ENCODE results near the gene SPATA2.

DNA sequence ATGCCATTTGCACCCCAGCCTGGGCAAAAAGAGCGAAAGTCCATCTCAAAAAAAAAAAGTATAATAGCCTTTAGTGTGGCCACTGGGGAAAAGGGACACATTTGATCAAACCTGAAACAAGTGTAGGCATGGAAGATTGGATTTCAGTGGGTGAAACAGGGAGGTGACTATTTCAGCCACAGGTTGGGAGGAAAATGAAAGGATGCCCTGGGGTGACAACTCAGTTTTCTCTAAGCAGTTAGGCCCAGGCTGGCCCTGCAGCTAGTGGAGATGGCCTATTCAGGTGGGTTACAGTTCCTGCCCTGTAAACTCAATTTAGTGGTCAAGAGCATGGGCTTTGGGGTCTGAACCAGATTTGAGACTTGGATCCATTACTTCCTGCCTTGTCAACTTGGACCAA is 36.4 kb downstream of the SPATA2 start:
- no peak for TF ChIP-seq MAFK (conservative IDR thresholded peaks at IDR 0.05 in 1 of 2, IDR thresholded peaks at IDR 0.05 in 1 of 2; ENCODE audit: low read length in 2 of 2)
- no peak for TF ChIP-seq E2F1 (CRISPR knock-in tag; IDR thresholded peaks at IDR 0.05)
- TF ChIP-seq CHD2 (IDR thresholded peaks at IDR 0.05; ENCODE audit: low read depth, low read length) = no peak
- no peak for TF ChIP-seq TAF15 (IDR thresholded peaks at IDR 0.05; ENCODE audit: low read depth, low read length, poor library complexity, severe bottlenecking)
- no peak for TF ChIP-seq POLR2A (IDR thresholded peaks at IDR 0.05; ENCODE audit: insufficient read depth in 1 of 2, low read depth in 2 of 2, low read length in 2 of 2)
- TF ChIP-seq POLR2G (IDR thresholded peaks at IDR 0.05; ENCODE audit: low read depth, low read length) = no peak
- TF ChIP-seq, protein P1, sequence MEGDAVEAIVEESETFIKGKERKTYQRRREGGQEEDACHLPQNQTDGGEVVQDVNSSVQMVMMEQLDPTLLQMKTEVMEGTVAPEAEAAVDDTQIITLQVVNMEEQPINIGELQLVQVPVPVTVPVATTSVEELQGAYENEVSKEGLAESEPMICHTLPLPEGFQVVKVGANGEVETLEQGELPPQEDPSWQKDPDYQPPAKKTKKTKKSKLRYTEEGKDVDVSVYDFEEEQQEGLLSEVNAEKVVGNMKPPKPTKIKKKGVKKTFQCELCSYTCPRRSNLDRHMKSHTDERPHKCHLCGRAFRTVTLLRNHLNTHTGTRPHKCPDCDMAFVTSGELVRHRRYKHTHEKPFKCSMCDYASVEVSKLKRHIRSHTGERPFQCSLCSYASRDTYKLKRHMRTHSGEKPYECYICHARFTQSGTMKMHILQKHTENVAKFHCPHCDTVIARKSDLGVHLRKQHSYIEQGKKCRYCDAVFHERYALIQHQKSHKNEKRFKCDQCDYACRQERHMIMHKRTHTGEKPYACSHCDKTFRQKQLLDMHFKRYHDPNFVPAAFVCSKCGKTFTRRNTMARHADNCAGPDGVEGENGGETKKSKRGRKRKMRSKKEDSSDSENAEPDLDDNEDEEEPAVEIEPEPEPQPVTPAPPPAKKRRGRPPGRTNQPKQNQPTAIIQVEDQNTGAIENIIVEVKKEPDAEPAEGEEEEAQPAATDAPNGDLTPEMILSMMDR (CRISPR knock-in tag; IDR thresholded peaks at IDR 0.05) = no peak
- no peak for TF ChIP-seq KDM2A (CRISPR knock-in tag; IDR thresholded peaks at IDR 0.05; ENCODE audit: borderline replicate concordance, low read depth)
- no peak for TF ChIP-seq ARNT (IDR thresholded peaks at IDR 0.05)
- no peak for TF ChIP-seq ARID5B (CRISPR knock-in tag; IDR thresholded peaks at IDR 0.05)
- no peak for TF ChIP-seq NR2F6 (IDR thresholded peaks at IDR 0.05)
- no peak for TF ChIP-seq NR2F6 (CRISPR knock-in tag; IDR thresholded peaks at IDR 0.05)
- no peak for TF ChIP-seq IKZF1 (IDR thresholded peaks at IDR 0.05)

Data from HepG2 (cell line).